Mesodermal cell (in vitro differentiated cells): ENCODE results near the gene TRAPPC4.
"Not testable (repeated sequence)": the region's sequence is repeated elsewhere in the genome, so short reads cannot be mapped to it uniquely, and the experiment has no call there.

Source experiments
- H3K27ac ChIP-seq: 2 replicates; pipeline ENCODE4 v1.7.0; 2013; ENCODE audit warnings: mild to moderate bottlenecking, low read depth, low read length, moderate library complexity; ENCODE audit not compliant: severe bottlenecking
- H3K36me3 ChIP-seq: 2 replicates; pipeline ENCODE4 v1.7.1; 2013; ENCODE audit warnings: mild to moderate bottlenecking, low read length, moderate library complexity; ENCODE audit not compliant: control insufficient read depth, insufficient read depth
- H3K4me1 ChIP-seq: one replicate; pipeline ENCODE4 v1.7.1; 2013; ENCODE audit warnings: mild to moderate bottlenecking, low read length; ENCODE audit not compliant: insufficient read depth, control insufficient read depth, poor library complexity, severe bottlenecking
- H3K4me3 ChIP-seq: 2 replicates; pipeline ENCODE4 v1.7.0; 2013; ENCODE audit warnings: low read length, control low read depth, mild to moderate bottlenecking; ENCODE audit not compliant: insufficient read depth, poor library complexity, severe bottlenecking; ENCODE audit errors: extremely low read depth
- H3K9me3 ChIP-seq: 2 replicates; pipeline ENCODE4 v1.7.1; 2013; ENCODE audit warnings: mild to moderate bottlenecking, low read length, moderate library complexity; ENCODE audit not compliant: control insufficient read depth
- WGBS, 2 experiments: methylation state at CpG; one replicate each; pipeline ENCODE4 v1.1.5; 2013; ENCODE audit warnings: missing lambda C conversion rate in 2 of 2; ENCODE audit not compliant: insufficient coverage in 2 of 2; 5-methylcytosine and 5-hydroxymethylcytosine counted together

TRAPPC4 gene

DNA sequence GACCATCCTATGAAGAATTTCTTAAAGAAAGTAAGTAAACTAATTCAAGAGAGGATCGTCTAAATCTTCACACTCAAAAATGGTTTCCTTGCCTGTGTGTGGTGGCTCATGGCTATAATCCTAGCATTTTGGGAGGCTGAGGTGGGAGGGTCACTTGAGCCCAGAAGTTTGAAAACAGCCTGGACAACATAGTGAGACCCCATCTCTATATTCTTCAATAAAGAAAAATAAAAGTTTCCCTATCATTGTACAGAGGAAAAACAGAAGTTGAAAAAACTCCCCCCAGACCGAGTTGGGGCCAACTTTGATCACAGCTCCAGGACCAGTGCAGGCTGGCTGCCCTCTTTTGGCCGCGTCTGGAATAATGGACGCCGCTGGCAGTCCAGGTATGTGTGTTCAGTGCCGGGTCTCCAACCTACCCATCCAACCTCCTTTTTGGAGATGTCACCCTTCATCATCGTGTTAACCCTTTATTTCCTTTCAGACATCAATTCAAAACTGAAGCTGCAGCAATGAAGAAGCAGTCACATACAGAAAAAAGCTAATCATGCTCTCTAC is 3.4 kb upstream of the TRAPPC4 start:
- H3K4me3 ChIP-seq = no peak overlapping the region
- H3K9me3 ChIP-seq = no peaks in the 10 kb centered on the region
- peaks cover 6% of the 10 kb centered on the region for H3K4me1 ChIP-seq
- no peak overlapping the region for H3K27ac ChIP-seq
- WGBS, 2 experiments = 79 to 80% methylated on average over 5 to 7 of the region's 8 CpGs
- H3K36me3 ChIP-seq = peaks cover 75% of the 10 kb centered on the region

DNA sequence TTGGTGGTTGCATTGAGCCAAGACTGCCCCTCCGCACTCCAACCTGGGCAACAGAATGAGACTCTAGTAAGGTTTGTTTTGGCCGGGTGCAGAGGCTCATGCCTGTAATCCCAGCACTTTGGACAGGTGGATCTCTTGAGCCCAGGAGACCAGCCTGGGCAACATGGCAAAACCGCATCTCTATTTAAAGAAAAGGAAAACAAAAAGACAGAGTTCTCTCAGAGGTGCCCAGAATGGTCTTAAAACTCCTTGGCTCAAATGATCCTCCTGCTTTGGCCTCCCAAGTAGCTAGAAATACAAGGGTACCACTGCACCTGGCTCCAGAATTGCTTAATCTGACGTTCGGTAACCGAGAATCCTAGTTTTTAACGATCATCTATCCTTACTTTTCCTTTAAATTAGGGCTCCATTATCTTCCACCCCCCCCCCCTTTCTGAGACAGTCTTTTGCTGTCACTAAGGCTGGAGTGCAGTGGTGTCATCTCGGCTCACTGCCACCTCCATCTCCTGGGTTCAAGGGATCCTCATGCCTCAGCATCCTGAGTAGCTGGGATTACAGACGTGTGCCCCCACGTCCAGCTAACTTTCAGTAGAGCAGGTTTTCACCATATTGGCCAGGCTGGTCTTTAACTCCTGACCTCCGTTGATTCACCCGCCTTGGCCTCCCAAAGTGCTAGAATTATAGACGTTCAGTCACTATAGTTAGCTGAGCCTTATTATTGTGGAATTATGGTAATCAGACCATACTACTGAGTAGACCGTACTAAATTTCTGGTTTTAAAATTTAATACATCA is 2.2 kb upstream of the TRAPPC4 start:
- no peak overlapping the region for H3K27ac ChIP-seq
- H3K4me1 ChIP-seq = peaks cover 9% of the 10 kb centered on the region
- peaks cover 78% of the 10 kb centered on the region for H3K36me3 ChIP-seq
- WGBS, 2 experiments = 94 to 95% methylated on average over 10 to 12 of the region's 14 CpGs
- H3K4me3 ChIP-seq = peak overlapping the region; percentile 95
- no peaks in the 10 kb centered on the region for H3K9me3 ChIP-seq

DNA sequence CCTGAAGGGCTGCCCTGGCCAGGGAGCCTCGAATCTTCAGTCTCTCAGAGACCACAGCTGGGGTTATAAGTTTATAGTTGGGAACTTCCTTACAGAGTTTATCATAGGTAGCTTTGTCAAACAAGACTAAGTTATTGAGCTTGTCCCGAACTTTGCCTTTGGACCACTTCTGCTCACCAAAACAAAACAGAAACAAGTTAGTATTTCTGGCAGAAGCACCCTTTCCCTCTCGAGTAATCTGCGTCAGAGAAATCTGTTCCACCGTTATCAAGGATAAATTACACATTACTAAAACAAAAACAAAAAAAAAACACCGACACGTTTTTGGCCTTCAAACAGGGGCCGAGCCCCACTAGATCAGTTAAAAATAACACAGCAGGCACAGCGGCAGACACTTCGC is 1.2 kb upstream of the TRAPPC4 start:
- H3K9me3 ChIP-seq, H3K4me1 ChIP-seq: not testable (repeated sequence)
- peak overlapping the region; percentile 95 for H3K4me3 ChIP-seq
- peaks cover 80% of the 10 kb centered on the region for H3K36me3 ChIP-seq
- 5 to 7% methylated on average over 7 to 8 of the region's 10 CpGs for WGBS, 2 experiments
- peak overlapping the region; percentile 81 for H3K27ac ChIP-seq

DNA sequence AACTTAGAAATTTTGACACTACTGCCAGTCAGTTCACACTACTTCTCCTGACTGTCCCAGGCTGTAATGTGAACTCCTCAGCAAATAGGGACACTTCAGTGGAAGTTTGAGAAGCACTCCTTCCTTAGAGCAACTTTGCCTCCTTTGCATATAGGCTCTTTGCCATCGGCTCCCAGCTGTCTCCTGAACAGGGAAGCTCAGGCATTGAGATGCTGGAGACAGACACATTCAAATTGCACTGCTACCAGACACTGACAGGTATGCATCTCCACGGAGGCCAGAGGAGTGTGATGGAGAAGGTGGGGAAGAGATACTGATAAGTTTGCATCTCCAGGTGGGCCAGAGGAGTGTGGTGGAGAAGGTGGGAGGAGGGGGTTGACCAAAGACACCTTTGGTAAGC is 1.4 kb downstream of the TRAPPC4 start:
- H3K36me3 ChIP-seq = peaks cover 84% of the 10 kb centered on the region
- peak overlapping the region; percentile 95 for H3K4me3 ChIP-seq
- no peak overlapping the region for H3K27ac ChIP-seq
- WGBS, 2 experiments = 61 to 83% methylated on average over 1 to 2 of the region's 2 CpGs
- H3K4me1 ChIP-seq = peaks cover 32% of the 10 kb centered on the region
- no peaks in the 10 kb centered on the region for H3K9me3 ChIP-seq

DNA sequence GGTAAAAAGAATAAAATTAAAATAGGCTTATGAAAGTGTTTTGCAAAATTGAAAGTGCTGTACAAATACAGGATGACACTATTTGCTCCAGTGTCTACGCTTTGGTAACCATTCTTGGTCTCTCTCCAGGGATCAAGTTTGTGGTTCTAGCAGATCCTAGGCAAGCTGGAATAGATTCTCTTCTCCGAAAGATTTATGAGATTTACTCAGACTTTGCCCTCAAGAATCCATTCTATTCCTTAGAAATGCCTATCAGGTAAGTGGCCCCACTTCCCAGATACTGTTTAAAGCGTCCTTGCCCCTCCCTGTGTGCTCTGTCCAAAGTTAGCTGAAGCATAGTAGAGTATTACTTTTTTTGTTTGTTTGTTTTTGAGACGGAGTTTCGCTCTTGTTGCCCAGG is 3.1 kb downstream of the TRAPPC4 start:
- H3K27ac ChIP-seq = no peak overlapping the region
- H3K4me3 ChIP-seq = no peak overlapping the region
- 94 to 100% methylated on average over 4 of the region's 5 CpGs for WGBS, 2 experiments
- H3K36me3 ChIP-seq = peaks cover 84% of the 10 kb centered on the region
- H3K9me3 ChIP-seq = no peaks in the 10 kb centered on the region
- H3K4me1 ChIP-seq = peaks cover 30% of the 10 kb centered on the region

DNA sequence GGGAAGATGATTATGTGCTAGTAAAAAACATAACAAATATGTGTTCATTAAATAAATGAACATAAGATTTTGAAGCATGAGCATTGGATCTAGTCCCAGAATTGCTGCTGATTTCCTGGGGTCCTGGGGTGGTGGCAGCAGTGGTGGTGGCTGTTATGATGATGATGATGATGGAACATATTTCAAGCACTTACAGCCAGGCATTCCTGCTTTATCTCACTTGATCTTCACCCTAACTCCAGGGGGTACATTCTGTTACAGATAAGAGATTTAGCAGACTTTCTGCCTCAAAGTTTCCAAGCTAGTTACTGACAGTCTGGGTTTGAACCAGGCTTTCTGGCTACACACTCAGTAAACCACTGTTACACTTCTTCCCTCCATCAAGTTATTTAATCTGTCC is 5.2 kb downstream of the TRAPPC4 start:
- Histone ChIP-seq H3K9me3 (no peaks in the 10 kb centered on the region), H3K4me1 (peaks cover 30% of the 10 kb centered on the region), H3K36me3 (peaks cover 88% of the 10 kb centered on the region), H3K27ac (peak overlapping the region; percentile 76), H3K4me3 (no peak overlapping the region)

DNA sequence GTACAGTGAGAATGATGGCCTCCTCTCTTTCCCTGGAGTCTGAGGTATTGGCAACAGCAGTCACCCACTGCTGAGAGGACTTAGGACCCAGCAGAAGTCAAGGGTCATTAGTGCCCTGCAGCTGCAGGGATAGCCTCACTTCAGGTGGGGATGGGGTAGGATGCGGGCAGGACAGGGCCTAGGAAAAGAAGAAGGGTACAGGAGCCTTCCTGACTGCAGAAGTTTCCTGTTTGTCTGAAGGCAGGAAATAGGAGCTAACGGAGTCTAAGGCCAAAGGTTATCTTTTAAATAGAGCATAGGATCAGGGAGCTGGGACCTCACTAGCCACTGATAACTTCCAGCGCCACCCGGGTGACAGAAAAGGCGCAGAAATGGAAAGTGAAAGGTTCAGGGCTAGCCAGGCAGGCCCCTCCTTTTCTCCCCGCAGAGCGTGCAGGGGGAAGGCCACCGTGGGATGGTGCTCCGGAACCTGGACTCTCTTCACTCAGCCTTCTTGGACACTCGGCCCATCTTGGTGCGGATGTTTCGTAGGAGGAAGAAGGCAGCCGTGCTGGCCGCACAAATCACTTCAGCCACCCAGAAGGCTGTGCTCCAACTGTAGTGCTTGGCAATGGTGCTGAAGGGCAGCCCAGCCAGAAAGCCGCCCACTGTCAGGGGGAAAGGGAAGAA is 6.0 kb downstream of the TRAPPC4 start:
- Histone ChIP-seq H3K4me1 (peaks cover 38% of the 10 kb centered on the region), H3K4me3 (no peak overlapping the region), H3K27ac (peak overlapping the region; percentile 76), H3K9me3 (no peaks in the 10 kb centered on the region), H3K36me3 (peaks cover 85% of the 10 kb centered on the region)
- WGBS, 2 experiments = 77 to 79% methylated on average over 11 to 12 of the region's 15 CpGs

DNA sequence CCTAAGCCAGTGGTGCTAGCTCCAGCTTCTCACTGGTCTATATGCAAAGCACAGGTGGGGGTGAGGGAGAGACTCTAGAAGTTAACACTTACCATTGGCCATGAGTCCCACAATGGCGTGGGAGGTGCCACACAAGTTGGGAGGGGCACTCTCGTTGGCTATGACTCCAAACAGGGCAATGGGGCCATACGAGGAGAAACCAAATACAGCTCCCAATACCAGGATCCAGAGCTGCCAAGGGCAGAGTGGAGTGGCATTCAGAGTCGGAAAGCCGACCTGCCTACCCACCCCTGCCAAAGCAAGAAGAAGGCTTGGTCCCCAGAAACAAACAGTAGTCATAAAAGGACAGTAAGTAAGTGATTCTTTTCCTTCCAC is 6.5 kb downstream of the TRAPPC4 start:
- H3K9me3 ChIP-seq = no peaks in the 10 kb centered on the region
- 82 to 88% methylated on average over 3 of the region's 5 CpGs for WGBS, 2 experiments
- H3K4me3 ChIP-seq = no peak overlapping the region
- peaks cover 39% of the 10 kb centered on the region for H3K4me1 ChIP-seq
- peak overlapping the region; percentile 76 for H3K27ac ChIP-seq
- H3K36me3 ChIP-seq = peaks cover 79% of the 10 kb centered on the region

DNA sequence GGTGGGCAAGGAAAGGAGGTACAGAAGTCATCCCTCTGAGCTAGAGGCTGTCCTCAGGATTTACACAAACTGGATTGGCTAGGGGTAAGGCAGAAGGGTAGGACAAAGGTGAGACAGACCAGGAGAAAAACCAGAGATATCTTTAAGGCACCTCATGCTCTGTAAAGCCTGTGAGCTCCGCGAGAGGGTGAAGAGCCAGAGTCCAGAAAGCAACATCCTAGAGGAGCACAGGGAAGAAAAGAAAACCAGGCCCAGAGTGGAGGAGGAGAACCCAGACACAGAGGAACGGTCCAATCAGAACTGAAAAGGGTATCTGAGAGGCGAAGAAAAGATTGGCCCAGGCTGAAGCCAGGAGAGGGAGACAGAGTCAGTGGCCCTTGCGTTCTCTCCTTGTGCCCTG is 7.0 kb downstream of the TRAPPC4 start:
- no peak overlapping the region for H3K27ac ChIP-seq
- H3K36me3 ChIP-seq = peaks cover 75% of the 10 kb centered on the region

DNA sequence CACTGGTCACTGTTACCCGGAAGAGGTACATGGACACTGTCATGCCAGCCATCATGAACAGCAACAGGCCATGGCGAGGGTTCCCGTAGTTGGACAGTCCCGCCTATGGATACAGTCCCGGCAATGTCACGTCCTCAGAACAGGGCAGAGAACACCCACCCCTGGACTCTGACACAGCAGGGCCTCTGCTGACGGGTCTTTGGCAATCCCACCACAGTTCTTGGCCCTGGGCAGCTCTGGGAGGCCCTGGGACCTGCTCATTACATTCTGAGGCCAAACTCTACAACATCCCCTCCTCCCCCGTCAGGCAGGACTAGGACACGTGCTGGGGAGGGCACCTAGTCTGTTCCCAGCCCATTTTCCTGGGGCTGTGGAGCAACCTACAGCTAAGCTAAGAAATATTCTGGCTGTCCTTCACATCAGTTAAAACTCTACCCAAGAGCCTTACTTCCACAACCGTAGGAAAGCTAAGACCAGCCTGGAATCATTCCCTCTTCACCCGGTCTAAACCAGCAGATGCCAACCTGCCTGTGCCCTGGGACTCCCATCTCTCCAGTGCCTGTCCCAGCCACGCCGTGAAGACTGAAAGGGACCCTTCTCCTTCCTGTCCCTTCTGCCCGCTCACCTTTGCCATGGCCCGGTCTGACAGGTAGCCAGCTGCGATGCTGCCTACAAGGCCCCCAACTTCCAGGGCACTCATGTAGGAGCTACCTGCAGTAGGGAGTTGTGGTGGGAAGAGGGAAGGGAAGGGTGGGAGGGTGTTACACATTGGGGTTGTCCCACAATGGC is 7.6 kb downstream of the TRAPPC4 start:
- Histone ChIP-seq H3K4me3 (no peak overlapping the region), H3K4me1 (peaks cover 39% of the 10 kb centered on the region), H3K27ac (no peak overlapping the region), H3K9me3 (no peaks in the 10 kb centered on the region), H3K36me3 (peaks cover 69% of the 10 kb centered on the region)
- 93 to 95% methylated on average over 13 to 16 of the region's 16 CpGs for WGBS, 2 experiments

More for the DNA sequence above, 7.0 kb downstream of the TRAPPC4 start:
- Histone ChIP-seq H3K4me1 (peaks cover 39% of the 10 kb centered on the region), H3K4me3 (no peak overlapping the region), H3K9me3 (no peaks in the 10 kb centered on the region)
- WGBS, 2 experiments = 96% methylated on average over 5 of the region's 5 CpGs
